HEK293 (cell line): ENCODE measurements around the gene SMIM32.

Source experiments
- CTCF ChIA-PET: fragments of 350-600 bp; formaldehyde crosslinking; extraction: SDS; loops from one replicate; lab custom pipeline; 2021; ENCODE audit warnings: antibody characterized with exemption; lab: Yijun Ruan, JAX
- POLR2A ChIA-PET: fragments of 300-600 bp; formaldehyde crosslinking; extraction: SDS; loops from one replicate; lab custom pipeline; 2020; ENCODE audit warnings: antibody characterized with exemption, inconsistent platforms; lab: Yijun Ruan, JAX
- H3K27ac ChIP-seq: fragments of 200-500 bp; sonication (Bioruptor generic); 2 replicates; pipeline ENCODE4 v1.5.1; 2014; ENCODE audit warnings: low read depth, low read length, control low read depth, inconsistent platforms; ENCODE audit errors: extremely low read depth
- H3K36me3 ChIP-seq, 2 experiments: fragments of 200-500 bp in 1 of 2; sonication (Bioruptor generic) in 1 of 2; 1 replicate in 1 of 2; 2 replicates in 1 of 2; pipeline ENCODE4 v1.5.1; 2014 to 2017; ENCODE audit warnings: inconsistent platforms in 2 of 2, low read length in 2 of 2; ENCODE audit not compliant: control insufficient read depth in 2 of 2, insufficient read depth in 1 of 2
- H3K4me1 ChIP-seq: fragments of 200-500 bp; sonication (Bioruptor generic); 2 replicates; pipeline ENCODE4 v1.5.1; 2014; ENCODE audit warnings: mild to moderate bottlenecking, low read length, inconsistent platforms; ENCODE audit not compliant: control insufficient read depth, insufficient read depth
- H3K4me3 ChIP-seq: 2 replicates; pipeline ENCODE4 v1.5.1; 2011; ENCODE audit warnings: low read depth, mild to moderate bottlenecking, control low read depth, low read length, moderate library complexity
- H3K9me3 ChIP-seq: fragments of 200-500 bp; sonication (Bioruptor generic); 2 replicates; pipeline ENCODE4 v1.5.1; 2014; ENCODE audit warnings: low read depth, low read length, inconsistent platforms; ENCODE audit not compliant: control insufficient read depth, insufficient read depth
- EGR2 ChIP-seq: fragments of 450-650 bp; formaldehyde crosslinking; IDR thresholded peaks from 2 replicates; pipeline ENCODE4 v1.5.1; 2016; ENCODE audit warnings: low read depth, missing biosample characterization, missing genetic modification characterization
- HOXA7 ChIP-seq: sonication (generic); formaldehyde crosslinking; IDR thresholded peaks from 2 replicates; pipeline ENCODE4 v1.8.1; 2022; ENCODE audit warnings: missing genetic modification reagents, borderline replicate concordance
- HOXD13 ChIP-seq: sonication (generic); formaldehyde crosslinking; IDR thresholded peaks from 2 replicates; pipeline ENCODE4 v1.8.0; 2022; ENCODE audit warnings: missing genetic modification reagents, borderline replicate concordance
- TSHZ1 ChIP-seq: fragments of 450-650 bp; formaldehyde crosslinking; IDR thresholded peaks from 2 replicates; pipeline ENCODE4 v1.5.1; 2016; ENCODE audit warnings: missing biosample characterization, missing genetic modification characterization, borderline replicate concordance
- ZBTB48 ChIP-seq: fragments of 450-650 bp; formaldehyde crosslinking; IDR thresholded peaks from 2 replicates; pipeline ENCODE4 v1.5.1; 2016; ENCODE audit warnings: missing biosample characterization, missing genetic modification characterization
- ZFHX2 ChIP-seq: fragments of 450-650 bp; formaldehyde crosslinking; conservative IDR thresholded peaks from 2 replicates; pipeline ENCODE4 v1.5.1; 2016; ENCODE audit warnings: missing biosample characterization, missing genetic modification characterization
- ZNF138 ChIP-seq: fragments of 450-650 bp; formaldehyde crosslinking; IDR thresholded peaks from 2 replicates; pipeline ENCODE4 v1.5.1; 2016; ENCODE audit warnings: missing biosample characterization, missing genetic modification characterization, borderline replicate concordance
- ZNF19 ChIP-seq: fragments of 450-650 bp; formaldehyde crosslinking; IDR thresholded peaks from 2 replicates; pipeline ENCODE4; 2016; ENCODE audit warnings: missing biosample characterization, missing genetic modification characterization, low read depth
- ZNF239 ChIP-seq: fragments of 450-650 bp; formaldehyde crosslinking; IDR thresholded peaks from 2 replicates; pipeline ENCODE4 v1.5.1; 2016; ENCODE audit warnings: missing biosample characterization, missing genetic modification characterization
- ZNF266 ChIP-seq: fragments of 450-650 bp; formaldehyde crosslinking; IDR thresholded peaks from 2 replicates; pipeline ENCODE4 v1.5.1; 2016; ENCODE audit warnings: missing biosample characterization, missing genetic modification characterization, low read depth
- ZNF335 ChIP-seq: fragments of 450-650 bp; formaldehyde crosslinking; conservative IDR thresholded peaks from 2 replicates; pipeline ENCODE4 v1.5.1; 2016; ENCODE audit warnings: missing biosample characterization, missing genetic modification characterization
- ZNF560 ChIP-seq: fragments of 450-650 bp; formaldehyde crosslinking; IDR thresholded peaks from 2 replicates; pipeline ENCODE4 v1.5.1; 2017; ENCODE audit warnings: missing biosample characterization, missing genetic modification characterization, borderline replicate concordance
- ZNF610 ChIP-seq: fragments of 450-650 bp; formaldehyde crosslinking; IDR thresholded peaks from 2 replicates; pipeline ENCODE4 v1.5.1; 2016; ENCODE audit warnings: missing biosample characterization, missing genetic modification characterization, borderline replicate concordance
- ZNF660 ChIP-seq: fragments of 450-650 bp; IDR thresholded peaks from 2 replicates; pipeline ENCODE4 v1.5.1; 2018; ENCODE audit warnings: missing biosample characterization, mild to moderate bottlenecking, missing genetic modification characterization
- ZNF76 ChIP-seq: fragments of 450-650 bp; formaldehyde crosslinking; IDR thresholded peaks from 2 replicates; pipeline ENCODE4; 2016; ENCODE audit warnings: low read depth, missing biosample characterization, missing genetic modification characterization, borderline replicate concordance
- ZNF792 ChIP-seq: fragments of 450-650 bp; formaldehyde crosslinking; IDR thresholded peaks from 2 replicates; pipeline ENCODE4 v1.5.1; 2016; ENCODE audit warnings: missing biosample characterization, missing genetic modification characterization
- TF ChIP-seq, protein P1 (sequence below): fragments of 450-650 bp; formaldehyde crosslinking; IDR thresholded peaks from 2 replicates; pipeline ENCODE4 v1.5.1; 2016; ENCODE audit warnings: missing biosample characterization, missing genetic modification characterization
- TF ChIP-seq, protein P2 (sequence below): fragments of 450-650 bp; formaldehyde crosslinking; conservative IDR thresholded peaks from 2 replicates; pipeline ENCODE4 v1.5.1; 2016; ENCODE audit warnings: low read depth, missing biosample characterization, missing genetic modification characterization
- TF ChIP-seq, protein P3 (sequence below): fragments of 450-650 bp; formaldehyde crosslinking; IDR thresholded peaks from 2 replicates; pipeline ENCODE4 v1.5.1; 2017; ENCODE audit warnings: missing biosample characterization, missing genetic modification characterization
- TF ChIP-seq, protein P4 (sequence below): fragments of 450-650 bp; formaldehyde crosslinking; IDR thresholded peaks from 2 replicates; pipeline ENCODE4 v1.5.1; 2016; ENCODE audit warnings: missing biosample characterization, missing genetic modification characterization

Gene SMIM32

DNA sequence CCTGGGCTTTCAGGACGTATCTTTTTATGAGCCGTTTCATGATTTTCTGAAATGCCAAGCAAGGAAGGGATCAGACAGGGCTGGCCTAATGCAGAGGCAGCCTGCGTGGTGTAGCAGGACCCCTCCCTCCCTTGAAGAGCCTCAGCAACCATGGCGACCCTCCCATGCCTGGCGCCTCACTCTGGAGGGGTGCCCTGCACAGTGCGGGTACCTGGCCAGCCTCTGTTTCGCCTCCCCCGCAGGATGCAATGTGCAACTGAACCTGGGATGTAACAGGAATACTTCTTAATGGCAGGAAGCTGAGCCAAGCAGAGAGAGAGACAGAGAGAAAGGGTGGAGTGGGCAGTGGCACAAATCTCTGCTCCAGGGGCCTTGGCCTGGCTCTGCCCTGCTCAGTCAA lies 23.3 kb upstream of the SMIM32 start (continued):
- TF ChIP-seq ZNF19 (no peak), ZNF239 (no peak), ZNF610 (tag by site-specific recombination) (no peak), ZFHX2 (no peak)
- TF ChIP-seq, protein P1, sequence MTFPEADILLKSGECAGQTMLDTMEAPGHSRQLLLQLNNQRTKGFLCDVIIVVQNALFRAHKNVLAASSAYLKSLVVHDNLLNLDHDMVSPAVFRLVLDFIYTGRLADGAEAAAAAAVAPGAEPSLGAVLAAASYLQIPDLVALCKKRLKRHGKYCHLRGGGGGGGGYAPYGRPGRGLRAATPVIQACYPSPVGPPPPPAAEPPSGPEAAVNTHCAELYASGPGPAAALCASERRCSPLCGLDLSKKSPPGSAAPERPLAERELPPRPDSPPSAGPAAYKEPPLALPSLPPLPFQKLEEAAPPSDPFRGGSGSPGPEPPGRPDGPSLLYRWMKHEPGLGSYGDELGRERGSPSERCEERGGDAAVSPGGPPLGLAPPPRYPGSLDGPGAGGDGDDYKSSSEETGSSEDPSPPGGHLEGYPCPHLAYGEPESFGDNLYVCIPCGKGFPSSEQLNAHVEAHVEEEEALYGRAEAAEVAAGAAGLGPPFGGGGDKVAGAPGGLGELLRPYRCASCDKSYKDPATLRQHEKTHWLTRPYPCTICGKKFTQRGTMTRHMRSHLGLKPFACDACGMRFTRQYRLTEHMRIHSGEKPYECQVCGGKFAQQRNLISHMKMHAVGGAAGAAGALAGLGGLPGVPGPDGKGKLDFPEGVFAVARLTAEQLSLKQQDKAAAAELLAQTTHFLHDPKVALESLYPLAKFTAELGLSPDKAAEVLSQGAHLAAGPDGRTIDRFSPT (tag by site-specific recombination): no peak

DNA sequence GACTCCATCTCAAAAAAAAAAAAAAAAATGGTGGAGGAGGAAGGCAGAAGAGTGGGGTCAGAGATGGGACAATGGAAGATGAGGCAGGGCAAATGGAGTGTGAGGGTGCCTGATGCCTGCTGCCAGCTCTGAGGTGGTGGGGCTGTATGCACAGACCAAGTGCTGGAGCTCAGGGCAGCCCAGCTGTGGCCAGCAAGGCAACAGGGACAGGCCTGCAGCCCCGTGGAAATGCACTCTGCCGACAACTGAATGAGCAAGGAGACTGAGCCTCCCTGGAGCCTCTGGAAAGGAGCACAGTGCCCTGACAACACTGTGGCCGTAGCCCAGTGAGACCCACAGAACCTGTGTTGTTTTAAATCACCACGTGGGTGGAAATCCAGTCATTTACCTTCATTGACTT lies 22.9 kb upstream of the SMIM32 start:
- no peaks in the 10 kb centered on the region for H3K9me3 ChIP-seq
- no peak for TF ChIP-seq TSHZ1 (tag by site-specific recombination)
- no peak for TF ChIP-seq ZNF560 (tag by site-specific recombination)
- TF ChIP-seq, protein P2, sequence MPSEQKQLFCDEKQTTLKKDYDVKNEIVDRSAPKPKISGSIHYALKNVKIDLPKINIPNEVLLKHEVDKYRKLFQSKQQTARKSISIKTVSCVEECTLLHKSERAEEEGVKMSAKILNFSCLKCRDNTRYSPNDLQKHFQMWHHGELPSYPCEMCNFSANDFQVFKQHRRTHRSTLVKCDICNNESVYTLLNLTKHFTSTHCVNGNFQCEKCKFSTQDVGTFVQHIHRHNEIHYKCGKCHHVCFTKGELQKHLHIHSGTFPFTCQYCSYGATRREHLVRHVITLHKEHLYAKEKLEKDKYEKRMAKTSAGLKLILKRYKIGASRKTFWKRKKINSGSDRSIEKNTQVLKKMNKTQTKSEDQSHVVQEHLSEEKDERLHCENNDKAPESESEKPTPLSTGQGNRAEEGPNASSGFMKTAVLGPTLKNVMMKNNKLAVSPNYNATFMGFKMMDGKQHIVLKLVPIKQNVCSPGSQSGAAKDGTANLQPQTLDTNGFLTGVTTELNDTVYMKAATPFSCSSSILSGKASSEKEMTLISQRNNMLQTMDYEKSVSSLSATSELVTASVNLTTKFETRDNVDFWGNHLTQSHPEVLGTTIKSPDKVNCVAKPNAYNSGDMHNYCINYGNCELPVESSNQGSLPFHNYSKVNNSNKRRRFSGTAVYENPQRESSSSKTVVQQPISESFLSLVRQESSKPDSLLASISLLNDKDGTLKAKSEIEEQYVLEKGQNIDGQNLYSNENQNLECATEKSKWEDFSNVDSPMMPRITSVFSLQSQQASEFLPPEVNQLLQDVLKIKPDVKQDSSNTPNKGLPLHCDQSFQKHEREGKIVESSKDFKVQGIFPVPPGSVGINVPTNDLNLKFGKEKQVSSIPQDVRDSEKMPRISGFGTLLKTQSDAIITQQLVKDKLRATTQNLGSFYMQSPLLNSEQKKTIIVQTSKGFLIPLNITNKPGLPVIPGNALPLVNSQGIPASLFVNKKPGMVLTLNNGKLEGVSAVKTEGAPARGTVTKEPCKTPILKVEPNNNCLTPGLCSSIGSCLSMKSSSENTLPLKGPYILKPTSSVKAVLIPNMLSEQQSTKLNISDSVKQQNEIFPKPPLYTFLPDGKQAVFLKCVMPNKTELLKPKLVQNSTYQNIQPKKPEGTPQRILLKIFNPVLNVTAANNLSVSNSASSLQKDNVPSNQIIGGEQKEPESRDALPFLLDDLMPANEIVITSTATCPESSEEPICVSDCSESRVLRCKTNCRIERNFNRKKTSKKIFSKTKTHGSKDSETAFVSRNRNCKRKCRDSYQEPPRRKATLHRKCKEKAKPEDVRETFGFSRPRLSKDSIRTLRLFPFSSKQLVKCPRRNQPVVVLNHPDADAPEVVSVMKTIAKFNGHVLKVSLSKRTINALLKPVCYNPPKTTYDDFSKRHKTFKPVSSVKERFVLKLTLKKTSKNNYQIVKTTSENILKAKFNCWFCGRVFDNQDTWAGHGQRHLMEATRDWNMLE (tag by site-specific recombination): no peak
- no peak for TF ChIP-seq EGR2 (tag by site-specific recombination)
- no peak for TF ChIP-seq HOXA7 (CRISPR knock-in tag)
- TF ChIP-seq ZBTB48: no peak
- TF ChIP-seq, protein P3, sequence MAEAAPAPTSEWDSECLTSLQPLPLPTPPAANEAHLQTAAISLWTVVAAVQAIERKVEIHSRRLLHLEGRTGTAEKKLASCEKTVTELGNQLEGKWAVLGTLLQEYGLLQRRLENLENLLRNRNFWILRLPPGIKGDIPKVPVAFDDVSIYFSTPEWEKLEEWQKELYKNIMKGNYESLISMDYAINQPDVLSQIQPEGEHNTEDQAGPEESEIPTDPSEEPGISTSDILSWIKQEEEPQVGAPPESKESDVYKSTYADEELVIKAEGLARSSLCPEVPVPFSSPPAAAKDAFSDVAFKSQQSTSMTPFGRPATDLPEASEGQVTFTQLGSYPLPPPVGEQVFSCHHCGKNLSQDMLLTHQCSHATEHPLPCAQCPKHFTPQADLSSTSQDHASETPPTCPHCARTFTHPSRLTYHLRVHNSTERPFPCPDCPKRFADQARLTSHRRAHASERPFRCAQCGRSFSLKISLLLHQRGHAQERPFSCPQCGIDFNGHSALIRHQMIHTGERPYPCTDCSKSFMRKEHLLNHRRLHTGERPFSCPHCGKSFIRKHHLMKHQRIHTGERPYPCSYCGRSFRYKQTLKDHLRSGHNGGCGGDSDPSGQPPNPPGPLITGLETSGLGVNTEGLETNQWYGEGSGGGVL (tag by site-specific recombination): no peak
- no peak for TF ChIP-seq ZNF76 (tag by site-specific recombination)
- TF ChIP-seq ZNF335: no peak
- no peak for TF ChIP-seq ZNF138 (tag by site-specific recombination)
- TF ChIP-seq ZNF266: no peak
- TF ChIP-seq HOXD13 (CRISPR knock-in tag): no peak
- no peak for TF ChIP-seq ZNF792
- no peak for TF ChIP-seq ZNF660
- TF ChIP-seq, protein P4, sequence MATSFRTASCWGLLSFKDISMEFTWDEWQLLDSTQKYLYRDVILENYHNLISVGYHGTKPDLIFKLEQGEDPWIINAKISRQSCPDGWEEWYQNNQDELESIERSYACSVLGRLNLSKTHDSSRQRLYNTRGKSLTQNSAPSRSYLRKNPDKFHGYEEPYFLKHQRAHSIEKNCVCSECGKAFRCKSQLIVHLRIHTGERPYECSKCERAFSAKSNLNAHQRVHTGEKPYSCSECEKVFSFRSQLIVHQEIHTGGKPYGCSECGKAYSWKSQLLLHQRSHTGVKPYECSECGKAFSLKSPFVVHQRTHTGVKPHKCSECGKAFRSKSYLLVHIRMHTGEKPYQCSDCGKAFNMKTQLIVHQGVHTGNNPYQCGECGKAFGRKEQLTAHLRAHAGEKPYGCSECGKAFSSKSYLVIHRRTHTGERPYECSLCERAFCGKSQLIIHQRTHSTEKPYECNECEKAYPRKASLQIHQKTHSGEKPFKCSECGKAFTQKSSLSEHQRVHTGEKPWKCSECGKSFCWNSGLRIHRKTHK (tag by site-specific recombination): no peak
- H3K27ac ChIP-seq: no peak overlapping the region
- POLR2A ChIA-PET: no interaction called here
- no peaks in the 10 kb centered on the region for H3K36me3 ChIP-seq
- CTCF ChIA-PET: interaction anchor here (0.6 to 0.7 kb wide), 2 partner anchors 155 to 331 kb away, joined by 3 to 6 read pairs; no protein-coding TSS in a partner anchor
- H3K4me1 ChIP-seq: no peaks in the 10 kb centered on the region
- no peak overlapping the region for H3K4me3 ChIP-seq
